Stimulated activated CD4-positive, alpha-beta T cell treated with anti-CD3 and anti-CD28 coated beads, TNF-alpha, amount 100 ng/mL, for 48 hours (primary cell): ENCODE measurements around the gene SRP68.
"Not testable (repeated sequence)": the region's sequence is repeated elsewhere in the genome, so short reads cannot be mapped to it uniquely, and the experiment has no call there.

Experiments
- DNase-seq, 3 donors: peaks; one replicate each; pipeline ENCODE4 v3.0.0-alpha.2; 2020; ENCODE audit warnings: low read depth in 3 of 3

SRP68 gene

GRCh38 chr17:76089680-76090516 is 17.6 kb upstream of the SRP68 start:
- no peak for DNase-seq

DNA sequence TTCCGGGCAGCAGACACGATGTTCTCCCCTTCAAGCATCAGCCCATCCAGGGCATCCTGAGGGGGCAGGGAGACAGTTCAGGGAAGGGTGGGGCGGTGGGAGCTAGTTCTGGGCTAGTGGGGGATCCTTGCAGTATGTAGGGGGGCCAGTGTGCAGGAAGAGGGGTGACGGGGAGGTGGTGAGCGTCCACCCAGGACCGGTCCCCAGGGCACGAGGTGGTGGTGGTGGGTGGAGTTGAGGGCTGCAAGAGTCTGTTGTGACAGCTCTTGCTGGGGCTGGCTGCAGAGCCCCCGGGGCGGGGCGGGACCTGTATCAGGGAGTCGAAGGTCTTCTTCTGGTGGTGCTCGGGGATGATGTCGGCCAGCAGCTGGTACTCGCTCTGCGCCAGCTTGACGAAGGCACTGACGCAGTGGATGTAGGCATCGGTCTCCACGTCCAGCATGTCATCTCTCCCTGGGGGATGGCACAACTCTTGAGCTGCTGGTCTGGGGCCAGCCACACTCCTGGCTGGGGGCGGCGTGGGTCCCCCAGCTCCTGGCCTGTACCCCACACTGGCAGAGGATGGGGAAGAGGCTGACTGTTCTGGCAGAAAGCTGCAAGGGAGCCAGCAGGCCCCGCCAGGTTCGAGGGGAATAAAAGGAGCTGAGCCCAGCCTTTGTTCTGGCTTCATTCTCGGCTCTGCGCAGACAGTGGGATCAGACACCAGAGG is 16.7 kb upstream of the SRP68 start:
- DNase-seq: no peak

DNA sequence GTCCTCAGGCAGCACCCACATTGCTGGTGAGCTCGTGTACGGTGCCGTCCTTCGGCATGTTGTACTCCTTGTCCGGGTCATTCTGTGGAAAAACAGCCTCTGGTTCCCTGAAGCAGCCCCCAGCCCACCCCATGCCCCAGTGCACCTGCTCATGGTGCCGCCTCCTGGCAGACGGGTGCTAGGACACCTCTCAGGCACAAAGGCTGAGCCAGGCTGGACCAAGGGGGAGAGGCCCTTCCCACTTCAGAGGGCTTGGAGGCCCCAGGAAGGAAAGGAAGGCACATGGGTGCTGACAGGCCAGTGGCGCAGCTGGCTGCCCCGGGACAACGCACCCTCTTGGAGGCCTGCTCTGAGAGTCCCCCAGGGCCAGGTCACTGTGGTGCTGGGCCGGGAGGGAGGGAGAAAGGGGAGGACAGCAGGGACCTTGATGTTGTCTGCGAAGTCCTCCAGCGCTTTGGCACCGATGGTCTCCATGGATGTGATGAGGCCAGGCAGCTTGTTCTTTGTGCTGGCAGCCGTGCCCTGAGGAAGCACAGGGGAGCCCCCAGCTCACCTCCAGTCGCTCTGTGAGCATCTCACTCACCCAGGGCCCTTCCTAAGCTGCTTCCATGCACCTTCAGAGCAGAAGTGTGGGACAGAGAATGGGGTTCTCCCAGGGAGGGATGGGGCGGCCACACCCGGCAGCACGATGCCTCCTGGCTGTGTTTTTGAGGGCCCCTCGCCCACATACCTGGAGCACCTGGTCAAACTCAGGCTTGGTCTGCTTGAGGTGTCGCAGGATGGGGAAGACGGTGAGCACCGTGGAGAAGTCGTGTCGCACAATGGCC is 15.9 kb upstream of the SRP68 start:
- no peak for DNase-seq

GRCh38 chr17:76087531-76087930 is 15.2 kb upstream of the SRP68 start:
- DNase-seq: no peak

- no peak for DNase-seq
These were observed 14.1 kb upstream of the SRP68 start for GRCh38 chr17:76086384-76086783.

- no peak for DNase-seq
These were observed 13.5 kb upstream of the SRP68 start for GRCh38 chr17:76085731-76086366.

DNA sequence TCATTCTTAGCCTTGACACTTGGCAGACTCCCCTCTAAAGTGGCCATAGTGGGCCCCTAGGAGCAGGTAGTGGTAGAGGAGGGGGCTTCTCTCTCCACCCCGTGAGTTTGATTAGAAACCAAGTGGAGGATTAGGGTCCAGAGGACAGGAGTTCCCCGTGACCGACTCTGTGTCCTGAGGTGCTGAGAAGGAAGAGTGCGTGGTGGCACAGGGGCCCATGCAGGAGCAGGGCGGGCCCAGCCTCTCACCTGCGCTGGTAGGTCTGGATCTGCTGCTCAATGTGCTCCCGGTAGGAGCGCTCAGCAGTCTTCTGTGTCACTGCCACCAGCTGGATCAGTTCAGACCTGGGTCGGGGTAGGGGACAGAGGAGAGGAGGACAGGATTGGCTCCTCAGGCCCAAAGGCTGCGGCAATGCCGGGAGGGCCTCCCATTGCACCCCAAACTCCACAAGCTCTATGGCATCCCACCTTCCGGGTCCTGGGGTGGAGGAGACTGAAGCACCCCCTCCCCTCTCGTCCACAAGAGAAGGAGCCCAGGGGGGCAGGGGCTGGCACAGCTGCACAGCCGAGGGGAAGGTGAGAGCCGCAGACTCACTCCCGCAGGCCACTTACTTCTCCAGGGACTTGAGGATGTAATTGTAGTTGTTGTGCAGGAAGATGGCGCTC is 12.9 kb upstream of the SRP68 start:
- no peak for DNase-seq

GRCh38 chr17:76083536-76084182 is 11.3 kb upstream of the SRP68 start:
- DNase-seq: no peak

- no peak for DNase-seq
These were observed 10.3 kb upstream of the SRP68 start for GRCh38 chr17:76082326-76083251.

DNA sequence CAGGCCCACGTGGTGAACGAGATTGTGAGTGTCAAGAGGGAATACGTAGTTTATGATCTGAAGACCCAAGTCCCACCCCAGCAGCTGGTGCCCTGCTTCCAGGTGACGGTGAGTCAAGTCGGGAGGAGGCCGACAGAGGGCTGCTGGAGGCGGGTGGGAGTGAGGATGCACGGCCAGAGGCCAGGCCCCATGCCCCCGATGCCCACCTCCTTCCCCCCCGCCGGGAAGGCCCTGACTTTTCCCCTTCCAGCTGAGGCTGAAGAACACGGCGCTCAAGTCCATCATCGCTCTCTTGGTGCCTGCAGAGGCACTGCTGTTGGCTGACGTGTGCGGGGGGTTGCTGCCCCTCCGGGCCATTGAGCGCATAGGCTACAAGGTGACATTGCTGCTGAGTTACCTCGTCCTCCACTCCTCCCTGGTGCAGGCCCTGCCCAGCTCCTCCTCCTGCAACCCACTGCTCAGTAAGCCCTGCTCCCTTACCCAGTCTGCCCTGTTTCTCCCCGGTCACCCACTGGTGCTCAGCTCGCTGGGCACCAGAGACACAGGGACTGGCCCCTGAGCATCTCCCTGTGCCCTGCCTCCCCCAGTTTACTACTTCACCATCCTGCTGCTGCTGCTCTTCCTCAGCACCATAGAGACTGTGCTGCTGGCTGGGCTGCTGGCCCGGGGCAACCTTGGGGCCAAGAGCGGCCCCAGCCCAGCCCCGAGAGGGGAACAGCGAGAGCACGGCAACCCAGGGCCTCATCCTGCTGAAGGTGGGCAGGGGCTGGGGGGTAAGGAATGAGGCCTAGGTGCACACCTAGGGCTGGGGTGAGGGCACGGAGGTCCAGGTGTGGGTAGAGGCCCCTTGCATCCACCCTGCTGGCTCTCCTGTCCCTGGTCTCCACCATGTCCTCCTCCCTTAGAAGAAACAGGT is 9.2 kb upstream of the SRP68 start:
- no peak for DNase-seq

GRCh38 chr17:76080768-76081287 is 8.5 kb upstream of the SRP68 start:
- no peak for DNase-seq

DNA sequence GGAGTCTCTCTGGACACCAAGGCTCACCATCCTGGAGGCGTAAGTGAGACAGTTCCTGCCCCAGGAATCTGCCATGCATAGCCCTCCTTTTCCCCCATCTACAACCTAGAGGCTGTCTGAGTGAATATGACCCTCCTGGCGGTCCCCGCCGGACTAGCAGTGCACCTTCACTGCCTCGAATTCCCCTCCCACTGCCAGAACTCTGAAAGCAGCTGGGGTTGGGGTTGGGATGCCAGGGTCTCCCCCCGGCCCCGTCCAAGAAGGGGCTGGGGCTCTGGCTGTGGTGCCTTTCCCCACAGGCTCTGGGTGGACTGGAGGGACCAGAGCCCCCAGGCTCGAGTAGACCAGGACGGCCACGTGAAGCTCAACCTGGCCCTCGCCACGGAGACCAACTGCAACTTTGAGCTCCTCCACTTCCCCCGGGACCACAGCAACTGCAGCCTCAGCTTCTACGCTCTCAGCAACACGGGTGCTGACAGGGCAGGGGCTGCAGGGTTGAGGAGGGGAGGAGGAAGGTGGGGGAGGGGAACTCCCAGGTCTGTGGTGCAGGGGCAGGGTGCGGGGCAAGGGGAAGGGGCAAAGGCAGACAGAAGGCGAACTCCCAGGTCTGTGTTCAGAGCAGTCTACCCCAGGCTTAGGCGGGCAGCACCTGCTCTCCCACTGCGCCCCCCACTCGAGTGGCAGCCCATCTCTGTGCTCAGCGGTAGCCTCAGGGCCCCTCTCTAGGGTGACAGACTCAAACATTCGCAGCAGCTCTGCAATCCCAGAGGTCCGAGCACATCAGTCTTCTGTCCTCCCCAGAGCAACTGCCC is 7.8 kb upstream of the SRP68 start:
- DNase-seq: no peak

- no peak for DNase-seq
These were observed 7.2 kb upstream of the SRP68 start for GRCh38 chr17:76079535-76079955.

- DNase-seq: no peak
These were observed 6.7 kb upstream of the SRP68 start, which contains the start of gene ZACN for GRCh38 chr17:76078860-76079534. Gene ZACN, plus strand, starts transcription at chr17:76079182. Its CDS starts 83 bp downstream, at chr17:76079265.

GRCh38 chr17:76078370-76078769 is 6.1 kb upstream of the SRP68 start:
- DNase-seq: not testable (repeated sequence)

DNA sequence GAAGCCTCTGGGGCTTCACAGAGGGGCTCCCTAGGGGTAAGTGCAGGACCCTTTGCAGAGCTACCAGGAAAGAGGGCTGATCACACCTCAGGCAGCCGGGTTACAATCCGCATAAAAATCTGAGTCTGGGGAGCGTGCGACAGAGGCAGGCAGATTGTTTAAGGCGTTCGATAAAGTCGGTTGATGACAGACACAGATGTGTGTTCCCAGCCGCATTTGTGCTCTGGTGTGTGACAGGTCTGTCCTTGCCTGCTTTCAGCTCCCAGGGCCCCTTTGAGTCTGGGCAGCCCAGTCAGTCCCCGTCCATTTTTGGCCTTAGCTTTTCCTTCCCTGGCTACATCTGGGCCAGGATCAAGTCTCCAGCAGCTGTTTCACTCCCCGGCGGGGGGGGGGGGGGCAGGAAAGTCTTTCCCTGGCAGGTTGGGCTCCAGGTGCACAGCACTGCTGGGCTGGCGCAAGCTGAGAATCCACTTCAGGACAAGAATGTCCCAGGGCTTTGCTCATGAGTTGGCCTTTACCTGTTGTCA is 5.3 kb upstream of the SRP68 start:
- DNase-seq: no peak
